HG03175 (cell line): Measurements from ENCODE around the gene SNRNP25.

ENCODE experiments used
- ATAC-seq: cut with Tn5 transposase; IDR thresholded peaks from one replicate; pipeline ENCODE4 v1.9.1; 2021; ENCODE audit warnings: mild to moderate bottlenecking, moderate library complexity; ENCODE audit not compliant: unreplicated experiment

Gene SNRNP25

GRCh38 chr16:62283-62967 lies 8.8 kb downstream of the SNRNP25 start:
- ATAC-seq, result no peak

GRCh38 chr16:62968-63391 lies 9.4 kb downstream of the SNRNP25 start:
- ATAC-seq, result no peak

- ATAC-seq, result no peak
Measured at GRCh38 chr16:63466-63865, 9.8 kb downstream of the SNRNP25 start.

GRCh38 chr16:63998-64913 lies 10.6 kb downstream of the SNRNP25 start:
- ATAC-seq, result no peak

GRCh38 chr16:64914-65255 lies 11.3 kb downstream of the SNRNP25 start:
- no peak for ATAC-seq

DNA sequence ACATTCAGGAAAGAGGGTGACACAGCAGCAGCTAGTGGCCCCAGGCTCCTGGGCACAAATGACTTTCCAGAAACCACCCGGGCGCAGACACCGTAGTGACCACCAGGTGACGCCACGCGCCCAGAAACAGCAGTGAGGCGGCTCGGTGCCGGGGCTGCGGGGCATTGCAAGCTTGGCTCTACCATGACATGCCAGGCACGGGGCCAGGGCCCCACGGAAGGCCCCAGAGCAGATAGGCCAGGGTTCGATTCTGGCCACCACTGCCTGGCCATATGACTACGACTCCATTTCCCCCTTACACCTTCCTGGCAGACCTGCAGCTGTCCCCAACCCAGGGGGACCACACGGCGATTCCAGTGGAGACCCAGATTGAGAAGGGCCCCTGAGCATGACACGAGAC lies 12.1 kb downstream of the SNRNP25 start:
- ATAC-seq, result no peak

DNA sequence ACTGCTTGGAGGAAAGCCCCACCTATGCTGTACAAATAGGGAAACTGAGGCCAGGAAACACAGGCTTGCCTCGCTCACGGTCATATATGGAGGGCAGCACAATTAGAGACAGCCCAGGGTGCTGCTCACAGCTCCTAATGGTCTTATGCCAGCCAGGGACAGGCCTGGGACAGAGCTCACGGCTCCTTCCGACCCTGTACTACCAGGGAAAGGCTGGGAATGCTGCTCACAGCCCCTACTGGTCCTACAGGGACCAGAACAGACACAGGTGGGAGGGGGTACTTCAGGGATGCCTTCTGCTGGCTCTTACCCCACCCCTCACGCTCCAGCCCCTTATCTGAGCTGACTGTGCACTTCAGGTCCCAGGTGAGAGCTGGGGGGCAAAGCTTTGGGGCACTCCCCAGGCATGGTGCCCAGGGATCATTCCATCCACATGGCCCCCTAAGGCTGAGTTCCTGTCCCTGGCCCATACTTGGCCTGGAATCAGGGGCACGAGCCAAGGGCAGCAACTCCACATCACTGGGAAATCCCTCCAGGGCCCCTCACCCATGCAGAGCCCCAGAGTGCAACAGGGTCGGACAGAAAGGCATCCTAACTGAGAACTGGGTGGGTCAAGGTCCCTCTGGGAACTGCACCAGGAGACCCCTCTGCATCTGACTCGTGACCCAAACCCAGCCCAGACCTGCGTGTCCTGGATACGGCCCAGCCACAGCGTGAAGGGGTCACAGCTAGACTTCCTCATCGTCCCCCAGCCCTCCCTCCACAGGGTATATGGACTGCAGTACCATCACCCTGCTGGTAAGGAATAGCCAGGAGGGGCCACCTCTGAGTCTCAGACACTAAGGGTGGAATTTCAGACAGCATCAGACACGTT lies 12.9 kb downstream of the SNRNP25 start:
- no peak for ATAC-seq

DNA sequence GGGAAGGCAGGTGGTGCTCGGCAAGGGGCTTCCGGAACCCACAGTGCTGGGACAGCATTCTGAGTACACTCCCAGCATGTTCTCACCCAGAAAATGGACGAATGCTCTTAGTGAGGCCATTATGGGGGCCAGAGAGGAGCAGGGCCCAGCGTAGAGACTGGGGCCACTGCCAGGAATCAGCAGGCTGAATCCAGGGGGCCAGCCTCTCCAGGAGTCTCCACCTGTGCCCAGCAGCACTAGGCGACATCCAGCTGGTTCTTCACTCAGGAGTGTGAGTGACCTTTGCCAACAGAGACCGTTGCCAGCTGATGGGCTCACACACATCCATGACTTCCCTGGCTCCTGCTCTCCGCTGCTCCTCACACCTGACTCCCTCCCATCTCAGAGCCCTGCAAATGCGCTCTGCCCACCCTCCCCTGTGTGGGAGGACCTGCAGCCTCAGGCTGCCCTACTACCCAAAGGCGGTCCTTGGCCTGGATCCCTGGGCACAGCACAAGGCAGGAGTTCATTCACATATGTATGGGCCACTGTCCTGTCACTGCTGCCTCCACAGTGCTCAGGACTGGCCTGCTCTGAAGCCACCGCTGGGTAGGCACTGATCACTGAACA lies 13.7 kb downstream of the SNRNP25 start:
- no peak for ATAC-seq

- no peak for ATAC-seq
Measured at GRCh38 chr16:67884-68789, 14.5 kb downstream of the SNRNP25 start.

- ATAC-seq, result no peak
Measured at GRCh38 chr16:69181-69580, 15.6 kb downstream of the SNRNP25 start.

GRCh38 chr16:71210-71539 lies 17.5 kb downstream of the SNRNP25 start:
- no peak for ATAC-seq

DNA sequence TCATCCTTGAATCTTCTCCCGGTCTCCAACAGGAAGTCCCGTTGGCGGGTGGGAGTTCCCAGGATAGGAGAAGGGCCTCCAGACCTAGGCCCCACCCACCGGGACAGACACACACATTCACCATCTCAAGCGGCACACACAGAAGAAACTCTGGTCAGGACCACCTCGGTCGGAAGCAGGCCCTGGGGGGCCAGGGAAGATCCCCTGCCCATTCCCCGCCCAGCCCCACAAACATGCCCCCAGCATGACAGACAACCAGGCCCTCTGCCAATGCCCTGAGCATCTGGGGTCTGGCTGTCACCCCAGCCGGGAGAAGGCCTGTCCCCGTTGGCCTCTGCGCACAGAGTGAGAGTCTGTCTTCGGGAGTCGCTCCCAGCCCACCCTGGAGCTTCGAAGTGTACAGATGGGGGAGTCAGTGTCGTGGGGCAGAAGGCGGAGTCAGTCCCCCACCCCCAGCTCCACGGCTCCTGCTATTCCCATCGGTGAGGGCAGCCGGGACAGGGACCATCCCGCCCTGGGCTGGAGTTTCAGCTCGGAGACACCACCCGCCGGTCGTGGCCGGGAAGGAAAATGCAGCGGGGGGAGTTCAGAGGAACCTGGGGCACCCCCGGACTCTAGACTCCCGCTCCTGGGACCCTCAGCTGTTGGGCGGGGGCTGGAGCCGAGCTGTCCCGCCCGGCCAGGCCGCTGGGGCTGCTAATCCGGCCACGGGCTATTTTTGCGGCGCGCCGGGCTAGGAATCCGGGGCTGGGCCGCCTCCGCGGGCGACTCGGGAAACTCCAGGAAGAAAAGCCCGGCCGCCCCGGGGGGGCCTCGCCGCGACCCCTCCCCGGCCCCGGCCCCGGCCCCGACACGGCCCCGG lies 18.1 kb downstream of the SNRNP25 start:
- ATAC-seq, result no peak

GRCh38 chr16:72561-73548 lies 19.2 kb downstream of the SNRNP25 start, which contains the start of gene RHBDF1:
Gene RHBDF1 (minus strand): TSS chr16:72631. CDS start chr16:65015, 7,616 bp downstream.
- no peak for ATAC-seq

DNA sequence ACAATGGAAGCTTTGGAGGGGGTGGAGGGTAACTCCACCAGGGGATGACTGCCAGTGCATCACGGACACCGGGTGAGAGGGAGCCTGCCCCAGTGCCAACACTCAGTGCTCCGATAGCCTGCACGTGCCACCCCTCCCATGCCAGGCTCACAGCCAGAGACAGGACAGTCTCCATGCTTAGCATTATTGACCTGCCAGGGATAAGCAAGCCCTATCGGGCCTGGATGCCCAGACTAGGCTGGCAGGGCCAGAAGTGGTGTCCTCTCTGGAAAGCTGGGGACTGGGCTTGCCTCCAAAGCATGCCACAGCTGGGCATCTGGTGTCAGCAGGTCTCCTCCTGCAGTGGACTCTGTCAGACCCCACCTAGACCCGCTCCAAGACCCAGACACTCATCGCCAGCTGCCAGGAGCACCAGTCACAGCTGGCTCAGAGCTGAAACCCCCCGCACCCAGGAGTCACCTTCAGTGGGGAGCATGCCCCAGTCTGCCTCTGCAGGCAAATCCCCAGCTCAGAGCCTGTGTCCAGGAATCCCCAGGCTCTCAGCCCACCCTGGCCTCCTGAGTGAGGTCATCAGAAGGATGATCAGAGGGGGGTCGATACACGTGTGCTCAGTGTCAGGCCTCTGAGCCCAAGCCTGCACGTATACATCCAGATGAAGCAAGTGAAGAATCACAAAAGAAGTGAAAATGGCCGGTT lies 20.6 kb downstream of the SNRNP25 start:
- no peak for ATAC-seq

GRCh38 chr16:74747-75334 lies 21.2 kb downstream of the SNRNP25 start:
- ATAC-seq, result no peak

DNA sequence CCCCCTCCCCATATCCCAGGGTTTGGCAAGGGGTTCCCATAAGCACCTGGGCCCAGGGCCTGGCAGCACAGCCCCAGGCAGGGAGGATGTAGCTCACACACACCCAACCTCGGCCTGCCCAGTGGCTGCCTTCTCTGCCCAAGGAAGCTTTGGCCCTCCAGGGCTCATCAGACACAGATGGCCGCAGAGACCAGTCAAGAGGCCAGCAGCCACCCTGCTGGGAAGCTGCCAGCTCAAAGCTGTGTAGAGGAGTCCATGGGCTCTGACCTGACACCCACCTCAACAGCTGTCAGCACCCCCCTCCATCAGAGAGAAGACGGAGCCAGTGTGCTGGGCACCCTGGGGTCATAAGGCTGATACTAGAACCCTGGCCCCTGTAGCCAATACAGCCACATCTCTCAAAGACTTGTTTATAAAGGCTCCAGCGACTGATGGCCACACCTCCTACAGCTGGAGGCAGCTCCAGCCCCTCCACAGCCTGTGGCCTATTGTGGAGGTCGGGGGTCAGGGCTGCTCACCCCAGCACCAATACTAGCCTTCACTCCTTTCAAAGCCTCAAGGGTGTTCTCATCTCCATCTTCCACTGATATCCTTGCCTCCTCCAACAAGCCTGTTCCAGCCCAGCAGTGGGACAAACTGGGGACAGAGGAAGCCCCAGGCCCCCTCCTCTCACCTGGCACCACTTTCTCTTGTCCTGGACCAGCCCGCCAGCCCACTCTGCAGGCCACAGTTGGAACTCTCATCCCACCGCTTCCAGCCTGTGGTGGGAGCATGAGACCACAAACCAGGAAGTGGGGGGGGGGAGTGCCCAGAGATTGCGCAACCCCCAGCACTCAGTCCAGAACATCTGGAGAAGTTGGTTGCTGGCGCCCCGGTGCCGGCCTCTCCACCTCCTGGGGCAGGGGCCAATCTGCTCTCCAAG lies 22.2 kb downstream of the SNRNP25 start:
- no peak for ATAC-seq
